K562 (cell line): ENCODE data around the gene AMIGO3. TPM values are rescaled to one million over a fixed set of nuclear protein-coding genes. Genes with fewer than 3 reads are reported as not detected.
A peak's percentile ranks its signal among the peaks of the same experiment; 100 is the strongest.

ENCODE experiments used
- ARID1B ChIP-seq: fragments of 450-650 bp; IDR thresholded peaks from 2 replicates; pipeline ENCODE4 v1.6.1; 2016; ENCODE audit warnings: antibody characterized with exemption, mild to moderate bottlenecking, inconsistent platforms
- ASH1L ChIP-seq: fragments of 450-650 bp; IDR thresholded peaks from 2 replicates; pipeline ENCODE4 v1.6.1; 2018; ENCODE audit warnings: borderline replicate concordance, mild to moderate bottlenecking, low read depth; ENCODE audit not compliant: partially characterized antibody
- DMBX1 ChIP-seq: fragments of 250-450 bp; sonication (Bioruptor Pico); IDR thresholded peaks from 2 replicates; pipeline ENCODE4 v1.8.0; 2022; ENCODE audit warnings: inconsistent platforms, mild to moderate bottlenecking, moderate library complexity, borderline replicate concordance
- FOXA1 ChIP-seq: fragments of 450-650 bp; IDR thresholded peaks from 2 replicates; pipeline ENCODE4 v1.6.1; 2016; ENCODE audit warnings: mild to moderate bottlenecking, borderline replicate concordance
- FOXJ2 ChIP-seq: fragments of 200-800 bp; sonication (Bioruptor generic); IDR thresholded peaks from 2 replicates; pipeline ENCODE4 v1.6.1; 2016; ENCODE audit warnings: missing genetic modification characterization, missing compliant biosample characterization
- FOXP1 ChIP-seq: sonication (generic); formaldehyde crosslinking; IDR thresholded peaks from 2 replicates; pipeline ENCODE4 v1.8.0; 2022; ENCODE audit warnings: mild to moderate bottlenecking, missing genetic modification reagents
- GTF2E2 ChIP-seq: fragments of 200-800 bp; sonication (Bioruptor generic); IDR thresholded peaks from 2 replicates; pipeline ENCODE4 v1.6.1; 2016; ENCODE audit warnings: missing genetic modification characterization, missing compliant biosample characterization
- HNRNPK ChIP-seq: fragments of 200-400 bp; formaldehyde crosslinking; IDR thresholded peaks from one replicate; pipeline ENCODE4 v1.6.1; 2018; ENCODE audit warnings: mild to moderate bottlenecking, low read depth, low read length; ENCODE audit not compliant: poor library complexity, severe bottlenecking
- NCOA6 ChIP-seq: fragments of 450-650 bp; IDR thresholded peaks from 2 replicates; pipeline ENCODE4 v1.6.1; 2017; ENCODE audit warnings: mild to moderate bottlenecking
- NR4A1 ChIP-seq, 2 experiments: fragments of 250-450 bp in 1 of 2; fragments of 450-650 bp in 1 of 2; sonication (Bioruptor Pico) in 1 of 2; IDR thresholded peaks; 2 replicates each; pipeline versions ENCODE4 v1.4.0 to v1.6.1; 2016 to 2020; ENCODE audit warnings: mild to moderate bottlenecking in 2 of 2, missing compliant biosample characterization in 1 of 2, missing genetic modification characterization in 1 of 2, moderate library complexity in 1 of 2
- SETDB1 ChIP-seq: IDR thresholded peaks from one replicate; pipeline ENCODE4 v1.6.1; 2012; ENCODE audit warnings: low read length, control low read depth, inconsistent platforms
- SP2 ChIP-seq: IDR thresholded peaks from 2 replicates; pipeline ENCODE4 v1.6.1; 2011; ENCODE audit warnings: mild to moderate bottlenecking, low read depth, low read length, moderate library complexity; ENCODE audit not compliant: poor library complexity, severe bottlenecking; ENCODE audit errors: extremely low read depth
- SRSF3 ChIP-seq: fragments of 200-400 bp; formaldehyde crosslinking; IDR thresholded peaks from 2 replicates; pipeline ENCODE4 v1.6.1; 2016; ENCODE audit warnings: mild to moderate bottlenecking, low read length, moderate library complexity; ENCODE audit not compliant: insufficient read depth
- TEAD1 ChIP-seq, 2 experiments: fragments of 450-650 bp in 1 of 2; sonication (generic) in 1 of 2; formaldehyde crosslinking; IDR thresholded peaks; 2 replicates each; pipeline versions ENCODE4 v1.4.0 to v1.8.0; 2020 to 2022; ENCODE audit warnings: mild to moderate bottlenecking in 2 of 2, missing genetic modification reagents in 1 of 2
- ZC3H11A ChIP-seq: IDR thresholded peaks from 2 replicates; pipeline ENCODE4 v1.6.1; 2012; ENCODE audit warnings: low read depth, low read length, improper control_type of control experiment
- ZNF3 ChIP-seq: fragments of 250-450 bp; sonication (Bioruptor Pico); IDR thresholded peaks from 2 replicates; pipeline ENCODE4 v1.5.0; 2021; ENCODE audit warnings: mild to moderate bottlenecking, moderate library complexity
- polyA plus RNA-seq, 8 experiments: library from polyadenylated mRNA; depleted of rRNA in 4 of 8; stranded (reverse) in 5 of 8; unstranded in 3 of 8; fragments of >200 nt; fragmentation: Nextera tagmentation in 2 of 8; fragmentation: Illumina TruSeq in 1 of 8; extraction: Ambion mirVana in 2 of 8; extraction: Trizol in 1 of 8; gene quantifications; 2 replicates each; pipeline versions ENCODE4 v1.2.1 to v1.2.3, GENCODE V29; 2011 to 2014; ENCODE audit warnings: inconsistent platforms in 1 of 8, missing spikeins in 1 of 8
- total RNA-seq, 7 experiments: library from RNA; depleted of rRNA in 6 of 7; stranded (reverse); fragments of >200 nt in 6 of 7; fragmentation: Illumina TruSeq in 2 of 7; extraction: Trizol in 2 of 7; gene quantifications; 2 replicates each; pipeline versions ENCODE4 v1.2.1 to v1.2.3, GENCODE V29; 2011 to 2021; ENCODE audit warnings: low replicate concordance in 1 of 7
- TF ChIP-seq, protein P1 (sequence below): IDR thresholded peaks from 2 replicates; pipeline ENCODE4 v1.6.1; 2011; ENCODE audit not compliant: insufficient read length; ENCODE audit errors: extremely low read depth
- TF ChIP-seq, protein P2 (sequence below): fragments of 150-350 bp; conservative IDR thresholded peaks from 2 replicates; pipeline ENCODE4 v1.6.1; 2014; ENCODE audit warnings: low read length
- TF ChIP-seq, protein P3 (sequence below): fragments of 200-800 bp; sonication (Bioruptor generic); IDR thresholded peaks from 2 replicates; pipeline ENCODE4 v1.6.1; 2017; ENCODE audit warnings: missing genetic modification characterization, missing compliant biosample characterization
- TF ChIP-seq, protein P4 (sequence below): fragments of 250-450 bp; sonication (Bioruptor Pico); IDR thresholded peaks from 2 replicates; pipeline ENCODE4 v1.8.0; 2021; ENCODE audit warnings: moderate library complexity, mild to moderate bottlenecking, inconsistent platforms

Gene AMIGO3
- total and polyA plus RNA-seq, 9 of the 15 experiments (the other 6 are each of a cell fraction or from before 2014, with no cell fraction given) = 0.13 to 2.8 (median 0.44) TPM; not detected in 4

DNA sequence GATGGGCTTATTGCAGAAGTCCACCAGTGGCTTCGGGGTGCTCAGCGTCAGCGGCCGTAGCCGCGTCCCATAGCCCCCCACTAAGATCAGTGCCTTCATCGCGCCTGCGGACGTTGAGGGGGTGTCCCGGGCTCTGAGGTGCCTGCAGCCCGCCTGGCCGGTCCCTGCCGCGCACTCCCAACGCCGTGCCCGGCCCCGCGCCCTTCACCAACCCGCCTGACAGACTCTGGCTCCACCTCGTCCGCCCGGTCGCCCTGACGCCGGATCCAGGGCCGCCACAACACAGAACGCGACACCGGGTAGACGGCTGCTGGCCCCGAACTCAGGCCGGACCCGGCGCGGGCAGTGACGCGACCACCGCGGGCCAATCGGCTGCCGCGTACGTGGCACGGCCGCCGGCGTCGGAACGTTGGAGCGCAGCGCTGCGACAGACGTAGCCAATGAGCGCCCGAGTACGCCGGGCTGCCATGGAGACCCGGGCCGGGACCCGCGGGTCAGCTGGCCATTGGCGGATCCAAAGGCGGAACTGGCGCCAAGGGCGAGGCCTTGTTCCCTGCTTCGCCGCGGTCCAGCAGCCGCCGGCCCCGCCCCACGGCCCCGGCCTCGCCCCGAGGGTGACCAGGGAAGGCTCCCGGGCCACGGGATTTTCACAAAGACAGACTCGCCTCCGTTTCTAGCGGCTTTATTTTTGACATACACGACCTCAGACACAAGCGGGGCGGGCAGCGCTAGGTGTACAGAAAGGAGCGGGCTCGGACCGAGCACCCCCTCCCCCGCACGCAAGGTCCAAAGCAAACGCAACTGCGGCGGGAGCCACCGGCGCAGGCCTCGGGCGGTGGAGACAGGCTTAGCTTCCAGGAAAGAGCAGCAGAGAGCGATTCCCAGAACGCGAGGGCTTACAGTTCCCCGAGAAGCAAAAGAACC is 4.4 kb upstream of the AMIGO3 start, which contains the start of gene GMPPB (continued):
- TF ChIP-seq ZC3H11A (no peak), HNRNPK (no peak), SETDB1 (no peak), FOXA1 (no peak), FOXP1 (CRISPR knock-in tag) (no peak; the same call in 1 of the 2 replicates), FOXJ2 (tag) (no peak), SP2 (peak; percentile 39), SRSF3 (no peak), ZNF3 (CRISPR knock-in tag) (no peak), NR4A1 (CRISPR knock-in tag; IDR thresholded peaks at IDR 0.05) (no peak), NR4A1 (tag; IDR thresholded peaks at IDR 0.05) (no peak), DMBX1 (CRISPR knock-in tag) (no peak), ASH1L (no peak), TEAD1 (CRISPR knock-in tag; IDR thresholded peaks at IDR 0.05) (peak in 1 of 2 experiments; percentile 45; a peak in 1 of 4 replicates), GTF2E2 (tag) (no peak), ARID1B (peak; percentile 51; the same call in 1 of the 2 replicates), NCOA6 (peak; percentile 96)
- TF ChIP-seq, protein P1, sequence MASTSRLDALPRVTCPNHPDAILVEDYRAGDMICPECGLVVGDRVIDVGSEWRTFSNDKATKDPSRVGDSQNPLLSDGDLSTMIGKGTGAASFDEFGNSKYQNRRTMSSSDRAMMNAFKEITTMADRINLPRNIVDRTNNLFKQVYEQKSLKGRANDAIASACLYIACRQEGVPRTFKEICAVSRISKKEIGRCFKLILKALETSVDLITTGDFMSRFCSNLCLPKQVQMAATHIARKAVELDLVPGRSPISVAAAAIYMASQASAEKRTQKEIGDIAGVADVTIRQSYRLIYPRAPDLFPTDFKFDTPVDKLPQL = no peak
- TF ChIP-seq, protein P2, sequence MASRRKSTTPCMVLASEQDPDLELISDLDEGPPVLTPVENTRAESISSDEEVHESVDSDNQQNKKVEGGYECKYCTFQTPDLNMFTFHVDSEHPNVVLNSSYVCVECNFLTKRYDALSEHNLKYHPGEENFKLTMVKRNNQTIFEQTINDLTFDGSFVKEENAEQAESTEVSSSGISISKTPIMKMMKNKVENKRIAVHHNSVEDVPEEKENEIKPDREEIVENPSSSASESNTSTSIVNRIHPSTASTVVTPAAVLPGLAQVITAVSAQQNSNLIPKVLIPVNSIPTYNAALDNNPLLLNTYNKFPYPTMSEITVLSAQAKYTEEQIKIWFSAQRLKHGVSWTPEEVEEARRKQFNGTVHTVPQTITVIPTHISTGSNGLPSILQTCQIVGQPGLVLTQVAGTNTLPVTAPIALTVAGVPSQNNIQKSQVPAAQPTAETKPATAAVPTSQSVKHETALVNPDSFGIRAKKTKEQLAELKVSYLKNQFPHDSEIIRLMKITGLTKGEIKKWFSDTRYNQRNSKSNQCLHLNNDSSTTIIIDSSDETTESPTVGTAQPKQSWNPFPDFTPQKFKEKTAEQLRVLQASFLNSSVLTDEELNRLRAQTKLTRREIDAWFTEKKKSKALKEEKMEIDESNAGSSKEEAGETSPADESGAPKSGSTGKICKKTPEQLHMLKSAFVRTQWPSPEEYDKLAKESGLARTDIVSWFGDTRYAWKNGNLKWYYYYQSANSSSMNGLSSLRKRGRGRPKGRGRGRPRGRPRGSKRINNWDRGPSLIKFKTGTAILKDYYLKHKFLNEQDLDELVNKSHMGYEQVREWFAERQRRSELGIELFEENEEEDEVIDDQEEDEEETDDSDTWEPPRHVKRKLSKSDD = no peak
- TF ChIP-seq, protein P3, sequence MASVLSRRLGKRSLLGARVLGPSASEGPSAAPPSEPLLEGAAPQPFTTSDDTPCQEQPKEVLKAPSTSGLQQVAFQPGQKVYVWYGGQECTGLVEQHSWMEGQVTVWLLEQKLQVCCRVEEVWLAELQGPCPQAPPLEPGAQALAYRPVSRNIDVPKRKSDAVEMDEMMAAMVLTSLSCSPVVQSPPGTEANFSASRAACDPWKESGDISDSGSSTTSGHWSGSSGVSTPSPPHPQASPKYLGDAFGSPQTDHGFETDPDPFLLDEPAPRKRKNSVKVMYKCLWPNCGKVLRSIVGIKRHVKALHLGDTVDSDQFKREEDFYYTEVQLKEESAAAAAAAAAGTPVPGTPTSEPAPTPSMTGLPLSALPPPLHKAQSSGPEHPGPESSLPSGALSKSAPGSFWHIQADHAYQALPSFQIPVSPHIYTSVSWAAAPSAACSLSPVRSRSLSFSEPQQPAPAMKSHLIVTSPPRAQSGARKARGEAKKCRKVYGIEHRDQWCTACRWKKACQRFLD (CRISPR knock-in tag) = no peak
- TF ChIP-seq, protein P4, sequence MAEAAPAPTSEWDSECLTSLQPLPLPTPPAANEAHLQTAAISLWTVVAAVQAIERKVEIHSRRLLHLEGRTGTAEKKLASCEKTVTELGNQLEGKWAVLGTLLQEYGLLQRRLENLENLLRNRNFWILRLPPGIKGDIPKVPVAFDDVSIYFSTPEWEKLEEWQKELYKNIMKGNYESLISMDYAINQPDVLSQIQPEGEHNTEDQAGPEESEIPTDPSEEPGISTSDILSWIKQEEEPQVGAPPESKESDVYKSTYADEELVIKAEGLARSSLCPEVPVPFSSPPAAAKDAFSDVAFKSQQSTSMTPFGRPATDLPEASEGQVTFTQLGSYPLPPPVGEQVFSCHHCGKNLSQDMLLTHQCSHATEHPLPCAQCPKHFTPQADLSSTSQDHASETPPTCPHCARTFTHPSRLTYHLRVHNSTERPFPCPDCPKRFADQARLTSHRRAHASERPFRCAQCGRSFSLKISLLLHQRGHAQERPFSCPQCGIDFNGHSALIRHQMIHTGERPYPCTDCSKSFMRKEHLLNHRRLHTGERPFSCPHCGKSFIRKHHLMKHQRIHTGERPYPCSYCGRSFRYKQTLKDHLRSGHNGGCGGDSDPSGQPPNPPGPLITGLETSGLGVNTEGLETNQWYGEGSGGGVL (CRISPR knock-in tag) = no peak
